ENCODE results near the gene FLRT3.
A peak's percentile ranks its signal among the peaks of the same experiment; 100 is the strongest.

FLRT3 gene

GRCh38 chr20:14337400-14338171, at the start of gene FLRT3:
FLRT3 (minus strand) TSS chr20:14337612; CDS start chr20:14327506, 10,106 bp downstream.
- Histone ChIP-seq H3K36me3 (ENCODE audit: insufficient read depth, low read length) (no peaks in the 10 kb centered on the region), H3K27ac (ENCODE audit: low read depth, low read length) (peak within 1 kb of the TSS; percentile 12), H3K4me1 (ENCODE audit: insufficient read depth, low read length) (no peaks in the 10 kb centered on the region), H3K9ac (ENCODE audit: low read length) (peak within 1 kb of the TSS; percentile 75), H3K4me3 (ENCODE audit: low read depth in 1 of 2, low read length in 2 of 2) (peak within 1 kb of the TSS; percentile 22 to 72), H3K9me3 (ENCODE audit: low read length) (no peaks in the 10 kb centered on the region), H3K27me3 (ENCODE audit: control insufficient read depth in 1 of 2, insufficient read depth in 2 of 2, low read length in 2 of 2) (no peaks in the 10 kb centered on the region)

GRCh38 chr20:14386726-14387125, 49.3 kb upstream of the FLRT3 start:
- H3K4me3 ChIP-seq (ENCODE audit: low read depth in 1 of 2, low read length in 2 of 2): no peak overlapping the region

GRCh38 chr20:14385176-14385740, 47.8 kb upstream of the FLRT3 start:
- H3K27me3 ChIP-seq (ENCODE audit: control insufficient read depth in 1 of 2, insufficient read depth in 2 of 2, low read length in 2 of 2): no peaks in the 10 kb centered on the region
- no peak overlapping the region for H3K27ac ChIP-seq (ENCODE audit: low read depth, low read length)
- H3K9ac ChIP-seq (ENCODE audit: low read length): no peak overlapping the region
- H3K9me3 ChIP-seq (ENCODE audit: low read length): no peaks in the 10 kb centered on the region
- H3K36me3 ChIP-seq (ENCODE audit: insufficient read depth, low read length): no peaks in the 10 kb centered on the region
- no peaks in the 10 kb centered on the region for H3K4me1 ChIP-seq (ENCODE audit: insufficient read depth, low read length)
- no peak overlapping the region for H3K4me3 ChIP-seq (ENCODE audit: low read depth in 1 of 2, low read length in 2 of 2)

More at GRCh38 chr20:14386726-14387125, 49.3 kb upstream of the FLRT3 start:
- Histone ChIP-seq H3K27ac (ENCODE audit: low read depth, low read length) (no peak overlapping the region), H3K4me1 (ENCODE audit: insufficient read depth, low read length) (no peaks in the 10 kb centered on the region), H3K9me3 (ENCODE audit: low read length) (no peaks in the 10 kb centered on the region), H3K9ac (ENCODE audit: low read length) (no peak overlapping the region), H3K36me3 (ENCODE audit: insufficient read depth, low read length) (no peaks in the 10 kb centered on the region), H3K27me3 (ENCODE audit: control insufficient read depth in 1 of 2, insufficient read depth in 2 of 2, low read length in 2 of 2) (no peaks in the 10 kb centered on the region)

GRCh38 chr20:14384416-14385175, 47.2 kb upstream of the FLRT3 start:
- no peak overlapping the region for H3K9ac ChIP-seq (ENCODE audit: low read length)
- H3K4me3 ChIP-seq (ENCODE audit: low read depth in 1 of 2, low read length in 2 of 2): no peak overlapping the region

GRCh38 chr20:14383335-14383734, 45.9 kb upstream of the FLRT3 start:
- H3K27ac ChIP-seq (ENCODE audit: low read depth, low read length): no peak overlapping the region
- no peak overlapping the region for H3K4me3 ChIP-seq (ENCODE audit: low read depth in 1 of 2, low read length in 2 of 2)
- no peaks in the 10 kb centered on the region for H3K4me1 ChIP-seq (ENCODE audit: insufficient read depth, low read length)
- H3K9ac ChIP-seq (ENCODE audit: low read length): no peak overlapping the region
- no peaks in the 10 kb centered on the region for H3K9me3 ChIP-seq (ENCODE audit: low read length)
- no peaks in the 10 kb centered on the region for H3K27me3 ChIP-seq (ENCODE audit: control insufficient read depth in 1 of 2, insufficient read depth in 2 of 2, low read length in 2 of 2)
- no peaks in the 10 kb centered on the region for H3K36me3 ChIP-seq (ENCODE audit: insufficient read depth, low read length)

More at GRCh38 chr20:14384416-14385175, 47.2 kb upstream of the FLRT3 start:
- Histone ChIP-seq H3K27ac (ENCODE audit: low read depth, low read length) (no peak overlapping the region), H3K36me3 (ENCODE audit: insufficient read depth, low read length) (no peaks in the 10 kb centered on the region), H3K27me3 (ENCODE audit: control insufficient read depth in 1 of 2, insufficient read depth in 2 of 2, low read length in 2 of 2) (no peaks in the 10 kb centered on the region), H3K4me1 (ENCODE audit: insufficient read depth, low read length) (no peaks in the 10 kb centered on the region), H3K9me3 (ENCODE audit: low read length) (no peaks in the 10 kb centered on the region)

DNA sequence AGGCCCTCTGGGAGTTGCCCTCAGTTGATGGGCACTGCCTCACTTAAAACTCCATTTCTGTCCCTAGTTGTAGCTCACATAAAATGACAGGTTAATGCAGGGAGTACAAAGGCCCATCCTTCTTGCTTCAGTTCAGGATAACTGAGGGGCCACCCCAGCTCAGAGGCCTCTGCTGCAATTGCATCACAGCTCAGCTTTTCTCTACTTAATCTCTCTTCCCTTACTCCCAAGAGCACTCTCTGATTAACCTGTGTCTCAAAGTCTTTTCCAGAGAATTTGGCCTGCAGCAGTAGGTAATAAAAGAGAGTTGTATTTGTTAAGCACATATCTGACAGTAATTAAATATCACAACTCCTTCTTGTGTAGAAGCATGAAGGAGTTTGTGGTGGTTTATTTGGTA, 40.9 kb upstream of the FLRT3 start:
- no peak overlapping the region for H3K9ac ChIP-seq (ENCODE audit: low read length)
- H3K4me1 ChIP-seq (ENCODE audit: insufficient read depth, low read length): no peaks in the 10 kb centered on the region
- no peak overlapping the region for H3K27ac ChIP-seq (ENCODE audit: low read depth, low read length)
- no peaks in the 10 kb centered on the region for H3K9me3 ChIP-seq (ENCODE audit: low read length)
- no peaks in the 10 kb centered on the region for H3K27me3 ChIP-seq (ENCODE audit: control insufficient read depth in 1 of 2, insufficient read depth in 2 of 2, low read length in 2 of 2)
- no peaks in the 10 kb centered on the region for H3K36me3 ChIP-seq (ENCODE audit: insufficient read depth, low read length)
- H3K4me3 ChIP-seq (ENCODE audit: low read depth in 1 of 2, low read length in 2 of 2): no peak overlapping the region

GRCh38 chr20:14375416-14375985, 38.1 kb upstream of the FLRT3 start:
- Histone ChIP-seq H3K36me3 (ENCODE audit: insufficient read depth, low read length) (no peaks in the 10 kb centered on the region), H3K27me3 (ENCODE audit: control insufficient read depth in 1 of 2, insufficient read depth in 2 of 2, low read length in 2 of 2) (no peaks in the 10 kb centered on the region), H3K4me1 (ENCODE audit: insufficient read depth, low read length) (no peaks in the 10 kb centered on the region), H3K4me3 (ENCODE audit: low read depth in 1 of 2, low read length in 2 of 2) (no peak overlapping the region), H3K27ac (ENCODE audit: low read depth, low read length) (no peak overlapping the region), H3K9ac (ENCODE audit: low read length) (no peak overlapping the region), H3K9me3 (ENCODE audit: low read length) (no peaks in the 10 kb centered on the region)

- Histone ChIP-seq H3K4me3 (ENCODE audit: low read depth in 1 of 2, low read length in 2 of 2) (no peak overlapping the region), H3K36me3 (ENCODE audit: insufficient read depth, low read length) (no peaks in the 10 kb centered on the region), H3K27me3 (ENCODE audit: control insufficient read depth in 1 of 2, insufficient read depth in 2 of 2, low read length in 2 of 2) (no peaks in the 10 kb centered on the region), H3K27ac (ENCODE audit: low read depth, low read length) (no peak overlapping the region), H3K4me1 (ENCODE audit: insufficient read depth, low read length) (no peaks in the 10 kb centered on the region), H3K9ac (ENCODE audit: low read length) (no peak overlapping the region), H3K9me3 (ENCODE audit: low read length) (no peaks in the 10 kb centered on the region)
These were observed 36.8 kb upstream of the FLRT3 start for GRCh38 chr20:14374196-14374595.

DNA sequence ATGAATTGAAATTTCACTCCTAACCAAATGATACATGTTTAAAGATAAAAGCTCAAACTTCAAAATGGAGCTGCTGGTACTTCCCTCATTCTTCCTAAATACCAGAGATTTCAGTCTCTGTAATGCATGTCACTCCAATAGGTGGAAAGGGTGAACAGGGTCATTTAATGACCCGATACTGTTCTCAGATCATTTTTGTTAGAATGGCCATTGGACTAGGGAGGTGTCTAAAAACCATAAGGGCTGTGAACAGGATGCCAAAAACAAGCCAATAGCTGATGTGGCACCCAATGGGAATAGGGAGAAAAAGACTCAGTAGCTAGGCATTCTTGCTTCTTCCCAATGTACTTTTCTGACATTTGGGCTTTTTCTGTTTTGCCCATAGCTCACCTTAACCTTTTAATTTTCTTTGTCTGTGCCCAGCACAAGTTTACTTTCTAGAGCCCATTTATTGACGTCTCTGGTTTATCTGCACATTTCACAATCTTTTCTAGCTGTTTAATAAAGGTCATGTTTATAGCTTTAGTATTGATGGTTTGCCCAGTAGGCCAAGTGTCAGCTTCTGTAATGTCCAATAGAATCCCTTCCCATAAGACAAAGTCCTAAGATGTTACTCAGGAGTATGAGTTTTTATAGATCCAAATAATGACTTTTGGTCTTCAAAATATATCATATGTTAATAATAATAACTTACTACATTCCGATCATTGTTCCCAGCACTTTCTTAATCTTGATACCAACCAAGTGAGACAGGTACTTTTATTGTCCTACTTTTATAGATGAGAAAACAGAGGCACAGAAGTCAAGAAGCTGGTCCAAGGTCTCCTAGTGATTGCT, 24.3 kb upstream of the FLRT3 start:
- Histone ChIP-seq H3K27me3 (ENCODE audit: control insufficient read depth in 1 of 2, insufficient read depth in 2 of 2, low read length in 2 of 2) (no peaks in the 10 kb centered on the region), H3K9ac (ENCODE audit: low read length) (no peak overlapping the region), H3K27ac (ENCODE audit: low read depth, low read length) (no peak overlapping the region), H3K4me1 (ENCODE audit: insufficient read depth, low read length) (no peaks in the 10 kb centered on the region), H3K9me3 (ENCODE audit: low read length) (no peaks in the 10 kb centered on the region), H3K4me3 (ENCODE audit: low read depth in 1 of 2, low read length in 2 of 2) (no peak overlapping the region), H3K36me3 (ENCODE audit: insufficient read depth, low read length) (no peaks in the 10 kb centered on the region)

DNA sequence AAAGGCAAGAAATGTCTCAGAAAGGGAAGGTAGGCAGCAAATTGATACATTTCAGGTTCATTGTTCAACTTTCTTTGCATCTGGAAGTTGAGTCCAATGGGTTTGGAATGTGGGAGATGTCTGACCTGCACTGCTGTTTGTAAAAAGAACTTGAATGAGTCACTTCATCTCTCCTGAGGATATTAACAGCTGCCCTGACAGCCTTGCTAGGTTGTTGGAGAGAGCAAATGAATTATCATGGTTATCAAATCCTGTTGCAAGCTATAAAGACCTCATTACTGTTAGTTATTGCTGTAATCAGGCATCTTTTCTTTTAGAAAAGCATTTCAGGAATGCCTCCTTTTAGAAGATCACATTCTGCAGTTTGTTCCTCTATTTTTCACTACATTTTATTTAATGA, 23.0 kb upstream of the FLRT3 start:
- Histone ChIP-seq H3K9me3 (ENCODE audit: low read length) (no peaks in the 10 kb centered on the region), H3K36me3 (ENCODE audit: insufficient read depth, low read length) (no peaks in the 10 kb centered on the region), H3K4me3 (ENCODE audit: low read depth in 1 of 2, low read length in 2 of 2) (no peak overlapping the region), H3K9ac (ENCODE audit: low read length) (no peak overlapping the region), H3K27me3 (ENCODE audit: control insufficient read depth in 1 of 2, insufficient read depth in 2 of 2, low read length in 2 of 2) (no peaks in the 10 kb centered on the region), H3K27ac (ENCODE audit: low read depth, low read length) (no peak overlapping the region), H3K4me1 (ENCODE audit: insufficient read depth, low read length) (no peaks in the 10 kb centered on the region)

DNA sequence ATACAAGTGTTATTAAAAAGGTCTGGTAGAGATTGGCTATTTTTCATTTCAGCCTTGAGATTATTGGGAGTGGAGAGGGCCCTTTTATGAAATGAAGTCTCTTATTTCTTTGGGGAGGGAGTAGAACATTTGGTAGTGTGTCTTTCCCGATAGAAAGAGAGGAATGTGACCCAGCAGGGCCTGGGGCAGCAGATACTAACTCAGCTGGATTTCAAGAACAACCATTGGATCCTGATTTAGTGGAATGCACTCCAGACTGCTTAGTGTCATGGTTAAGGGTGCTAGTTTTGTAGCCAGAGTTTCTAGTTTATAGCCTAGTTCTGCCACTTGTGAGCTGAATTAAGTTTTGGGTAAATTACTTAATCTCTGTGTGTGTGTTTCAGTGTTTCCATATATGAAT, 18.4 kb upstream of the FLRT3 start:
- Histone ChIP-seq H3K9ac (ENCODE audit: low read length) (no peak overlapping the region), H3K27ac (ENCODE audit: low read depth, low read length) (no peak overlapping the region), H3K4me3 (ENCODE audit: low read depth in 1 of 2, low read length in 2 of 2) (no peak overlapping the region)

More for the DNA sequence above, 18.4 kb upstream of the FLRT3 start:
- Histone ChIP-seq H3K9me3 (ENCODE audit: low read length) (no peaks in the 10 kb centered on the region), H3K4me1 (ENCODE audit: insufficient read depth, low read length) (no peaks in the 10 kb centered on the region), H3K27me3 (ENCODE audit: control insufficient read depth in 1 of 2, insufficient read depth in 2 of 2, low read length in 2 of 2) (no peaks in the 10 kb centered on the region), H3K36me3 (ENCODE audit: insufficient read depth, low read length) (no peaks in the 10 kb centered on the region)
